HL-60/S4 (cell line): ENCODE results near the gene DDR2.

Experiments
- in situ Hi-C: fragments of 300-500 bp; cut with MboI; formaldehyde crosslinking; loops from 2 replicates; pipeline ENCODE4 v1.14.3; 2022; ENCODE audit warnings: low sequenced_read_pairs

The DDR2 gene

DNA sequence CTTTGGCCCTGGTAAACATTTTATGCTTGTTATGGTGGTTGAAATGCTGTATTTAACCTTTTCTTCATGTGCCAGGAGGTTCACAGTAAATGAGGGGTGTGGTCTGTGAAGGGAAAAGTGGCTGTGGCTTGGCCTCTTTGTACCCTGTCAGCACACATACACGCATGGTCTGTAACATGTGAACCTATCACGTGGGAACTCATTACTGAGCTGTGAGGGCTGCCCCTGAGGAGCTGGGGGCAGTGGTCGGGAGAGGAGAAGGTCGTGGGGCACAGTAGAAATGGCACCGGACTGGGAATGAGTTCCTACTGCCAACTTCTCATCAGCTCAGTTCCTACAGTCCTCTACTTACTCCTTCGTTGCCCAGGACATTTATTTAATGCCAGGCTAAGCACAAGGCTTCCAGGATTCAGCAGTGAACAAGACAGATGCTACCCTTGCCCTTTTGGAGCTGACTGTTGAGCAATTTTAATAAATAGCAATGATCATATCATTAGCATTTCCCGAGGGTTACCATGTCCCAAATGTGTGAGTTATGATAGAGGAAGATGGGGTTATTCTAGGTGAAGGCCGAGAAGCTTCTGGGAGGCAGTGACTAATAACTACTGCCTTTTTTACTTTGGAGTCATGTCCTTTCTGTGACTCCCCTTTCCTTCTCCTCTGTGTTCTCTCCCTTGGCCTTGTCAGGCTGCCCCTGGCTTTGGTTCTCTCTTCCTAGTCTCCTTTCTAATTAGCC lies 38.8 kb downstream of the DDR2 start:
- in situ Hi-C loops = no loop called here

DNA sequence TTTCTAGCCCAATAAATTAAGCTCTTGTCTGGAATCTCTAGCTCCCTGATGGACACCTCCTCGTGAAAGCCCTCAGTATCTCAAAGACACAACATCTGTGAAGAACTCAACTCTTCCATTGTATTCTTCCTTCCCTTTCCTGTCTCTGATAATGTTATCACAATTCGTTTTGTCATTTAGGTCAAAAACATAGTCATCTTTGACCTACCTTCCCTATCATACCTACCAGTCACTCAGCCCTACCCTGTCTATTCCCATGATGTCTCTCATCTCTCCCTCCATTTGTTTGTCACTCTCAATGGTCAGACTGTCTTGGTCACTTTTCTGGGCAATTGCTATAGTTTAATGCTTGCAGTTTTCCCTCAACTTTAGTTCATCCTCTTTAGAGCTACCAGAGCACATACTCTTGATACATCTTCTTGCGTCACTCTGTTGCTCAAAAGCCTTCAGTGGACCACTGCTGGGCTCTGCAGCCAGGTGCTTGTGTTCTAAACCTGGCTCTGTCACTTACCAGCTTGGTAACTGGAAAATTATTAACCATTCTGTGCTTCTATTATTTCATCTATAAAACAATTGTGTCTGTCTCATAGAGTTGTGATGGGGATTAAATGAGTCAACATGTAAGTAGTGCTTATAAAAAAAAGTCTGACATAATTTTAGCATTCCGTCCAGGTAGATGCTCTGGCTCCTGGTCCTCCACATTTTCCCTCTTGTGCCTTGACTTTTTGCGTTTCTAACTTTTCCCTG lies 39.6 kb downstream of the DDR2 start:
- in situ Hi-C loops = no loop called here

GRCh38 chr1:162672622-162673260 lies 40.5 kb downstream of the DDR2 start:
- in situ Hi-C loops = no loop called here

- in situ Hi-C loops = no loop called here
These were observed 41.9 kb downstream of the DDR2 start for GRCh38 chr1:162674034-162674608.

DNA sequence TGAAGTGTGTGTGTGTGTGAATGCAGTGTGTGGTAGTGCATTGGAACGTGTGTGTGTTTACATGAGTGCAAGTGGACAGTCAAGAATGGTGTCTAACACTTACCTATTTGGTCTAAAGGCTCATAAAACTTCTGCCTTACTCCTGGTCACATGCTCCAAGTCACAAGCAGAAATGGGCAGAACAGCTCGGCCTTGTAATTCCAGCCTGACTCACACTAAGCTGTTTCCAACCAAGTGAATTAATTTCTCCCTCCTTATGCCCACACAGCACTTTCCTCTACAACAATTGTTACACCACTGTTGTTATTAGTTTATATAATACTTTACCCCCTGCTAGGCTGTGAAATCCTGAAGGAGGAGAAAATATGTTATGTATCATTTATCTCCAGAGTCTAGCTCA lies 43.8 kb downstream of the DDR2 start:
- in situ Hi-C loops = no loop called here

DNA sequence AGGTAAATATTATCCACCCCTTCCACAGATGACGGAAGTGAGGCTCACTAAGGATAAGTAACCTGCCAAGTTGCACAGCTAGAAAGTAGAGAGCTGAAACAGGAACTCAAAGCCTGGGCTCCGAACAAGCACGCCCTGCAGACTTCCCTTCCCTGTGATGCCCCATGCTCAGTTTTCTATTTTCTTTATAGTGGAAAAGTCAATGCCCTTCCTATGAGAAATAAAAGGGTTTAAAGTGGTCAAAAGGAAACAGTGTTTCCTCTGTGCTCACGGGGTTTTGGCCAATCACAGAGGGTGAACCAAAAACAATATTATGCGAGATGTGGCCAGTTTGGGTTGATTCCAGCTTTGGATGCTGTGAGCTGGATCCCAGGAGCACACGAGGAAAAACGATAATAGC lies 44.5 kb downstream of the DDR2 start:
- in situ Hi-C loops = no loop called here

GRCh38 chr1:162677607-162678371 lies 45.5 kb downstream of the DDR2 start:
- in situ Hi-C loops = no loop called here

- in situ Hi-C loops = no loop called here
These were observed 46.2 kb downstream of the DDR2 start for GRCh38 chr1:162678439-162678838.

DNA sequence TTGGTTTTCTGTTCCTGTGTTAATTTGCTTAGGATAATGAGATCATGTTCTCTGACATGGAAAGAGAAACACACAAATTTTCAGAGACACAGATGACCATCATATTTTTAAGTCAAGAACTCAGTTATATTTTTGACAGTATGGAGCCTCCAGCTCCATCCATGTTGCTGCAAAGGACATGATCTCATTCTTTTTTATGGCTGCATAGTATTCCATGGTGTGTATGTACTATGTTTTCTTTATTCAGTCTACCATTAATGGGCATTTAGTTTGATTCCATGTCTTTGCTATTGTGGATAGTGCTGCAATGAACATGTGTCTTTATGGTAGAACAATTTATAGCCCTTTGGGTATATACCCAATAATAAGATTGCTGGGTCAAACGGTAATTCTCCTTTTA lies 47.0 kb downstream of the DDR2 start:
- in situ Hi-C loops = no loop called here

DNA sequence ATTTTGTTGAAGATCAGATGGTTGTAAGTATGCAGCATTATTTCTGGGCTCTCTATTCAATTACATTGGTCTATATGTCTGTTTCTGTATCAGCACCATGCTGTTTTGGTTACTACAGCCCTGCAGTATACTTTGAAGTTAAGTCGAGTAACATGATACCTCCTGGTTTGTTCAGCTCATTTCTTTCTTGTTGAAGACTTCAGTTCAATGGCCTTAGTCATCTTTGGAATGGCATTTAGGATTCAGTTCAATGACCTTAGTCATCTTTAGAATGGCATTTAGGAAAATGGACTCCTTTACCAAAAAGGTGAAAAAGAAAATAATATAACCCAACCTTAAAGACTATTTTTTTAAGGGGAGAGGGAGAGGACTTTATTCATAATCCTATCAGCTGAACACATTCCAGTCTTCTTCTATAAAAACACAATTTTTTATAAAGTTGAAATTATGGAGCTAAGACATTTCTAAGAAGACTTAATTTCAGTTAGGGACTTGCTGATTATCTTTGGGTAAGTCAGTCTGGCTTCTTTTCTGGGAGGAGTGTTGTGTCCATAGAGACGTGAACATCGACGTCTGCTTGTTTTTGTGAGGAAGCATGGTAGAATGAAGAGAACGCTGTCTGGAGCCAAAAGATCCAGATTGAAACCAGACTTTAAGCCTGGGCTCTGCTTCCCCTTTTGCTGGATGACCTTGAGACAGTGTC lies 48.3 kb downstream of the DDR2 start:
- in situ Hi-C loops = no loop called here

- in situ Hi-C loops = no loop called here
These were observed 48.8 kb downstream of the DDR2 start for GRCh38 chr1:162681122-162681436.

DNA sequence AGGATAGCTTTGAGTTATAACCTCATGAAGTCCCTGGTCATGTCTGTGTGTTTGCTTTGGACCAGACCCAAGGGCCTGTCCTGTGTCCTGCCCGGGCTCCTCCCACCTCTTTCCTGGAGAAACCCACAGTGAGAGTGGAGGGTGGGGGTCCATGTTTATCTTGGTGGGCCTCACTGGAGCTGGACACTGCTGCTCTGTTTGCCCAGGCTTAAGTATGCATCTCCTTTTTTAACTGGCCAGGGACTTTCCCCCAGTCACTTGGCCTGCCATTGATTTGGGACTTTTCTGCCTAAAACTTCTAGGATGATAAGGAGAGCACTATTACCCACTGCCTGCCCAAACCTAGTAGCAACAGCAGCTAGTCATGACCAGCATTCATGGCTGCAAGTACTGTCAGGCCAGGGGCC lies 49.8 kb downstream of the DDR2 start:
- in situ Hi-C loops = no loop called here

- in situ Hi-C loops = no loop called here
These were observed 55.6 kb downstream of the DDR2 start for GRCh38 chr1:162687870-162688269.

GRCh38 chr1:162688521-162688920 lies 56.3 kb downstream of the DDR2 start:
- in situ Hi-C loops = no loop called here

DNA sequence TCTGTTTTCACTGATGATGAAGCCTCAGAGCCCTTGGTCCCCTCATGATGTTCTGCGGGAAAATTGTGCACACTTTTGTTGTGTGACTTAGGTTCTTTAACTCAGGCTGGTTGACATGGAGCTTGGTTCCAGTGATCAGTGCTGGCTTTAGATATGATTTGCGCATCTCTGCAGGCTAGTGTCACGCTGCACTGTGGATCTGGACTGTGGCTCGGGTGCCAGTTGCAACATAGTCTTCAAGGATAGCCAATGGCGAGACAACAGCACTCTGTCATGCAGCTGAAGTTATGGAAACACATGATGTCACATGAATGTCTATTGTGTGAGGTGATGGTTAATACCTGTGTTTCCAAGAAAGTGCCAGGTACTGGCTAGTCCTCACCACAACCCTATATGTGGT lies 56.7 kb downstream of the DDR2 start:
- in situ Hi-C loops = no loop called here

- in situ Hi-C loops = no loop called here
These were observed 57.7 kb downstream of the DDR2 start for GRCh38 chr1:162689745-162690671.

GRCh38 chr1:162690672-162691434 lies 58.6 kb downstream of the DDR2 start:
- in situ Hi-C loops = no loop called here

DNA sequence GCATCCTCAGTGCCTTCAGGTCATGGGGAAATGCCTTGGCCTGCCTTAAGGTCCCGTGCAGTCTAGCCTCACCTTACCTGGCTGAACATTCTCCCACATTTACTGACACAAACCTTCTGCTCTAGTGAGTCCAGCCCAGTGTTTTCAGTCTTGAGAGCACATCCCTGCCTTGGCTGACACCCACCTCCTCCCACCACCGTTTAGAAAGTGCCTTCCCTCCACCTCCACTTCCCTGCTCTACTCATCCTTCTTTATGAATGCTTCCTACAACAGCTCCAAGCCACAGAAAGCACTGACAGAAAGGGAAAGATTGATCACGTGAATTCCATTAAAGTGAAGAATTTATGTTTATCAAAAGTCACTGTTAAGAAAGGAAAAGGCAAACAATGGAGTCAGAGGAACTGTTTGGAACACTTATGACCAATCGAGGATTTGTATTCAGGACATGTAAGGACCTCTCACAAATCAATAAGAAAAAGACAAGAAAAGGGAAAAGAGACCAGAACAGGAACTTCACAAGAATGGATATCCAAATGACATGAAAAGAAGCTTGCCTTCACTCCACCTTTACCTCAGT lies 59.8 kb downstream of the DDR2 start:
- in situ Hi-C loops = no loop called here
